Activated CD4-positive, CD25-positive, alpha-beta regulatory T cell (primary cell): ENCODE results near the gene PACC1.

Experiments
- DNase-seq, 4 experiments: peaks; one replicate each; lab custom pipeline; 2025; lab: John Stamatoyannopoulos, UW

Gene PACC1

DNA sequence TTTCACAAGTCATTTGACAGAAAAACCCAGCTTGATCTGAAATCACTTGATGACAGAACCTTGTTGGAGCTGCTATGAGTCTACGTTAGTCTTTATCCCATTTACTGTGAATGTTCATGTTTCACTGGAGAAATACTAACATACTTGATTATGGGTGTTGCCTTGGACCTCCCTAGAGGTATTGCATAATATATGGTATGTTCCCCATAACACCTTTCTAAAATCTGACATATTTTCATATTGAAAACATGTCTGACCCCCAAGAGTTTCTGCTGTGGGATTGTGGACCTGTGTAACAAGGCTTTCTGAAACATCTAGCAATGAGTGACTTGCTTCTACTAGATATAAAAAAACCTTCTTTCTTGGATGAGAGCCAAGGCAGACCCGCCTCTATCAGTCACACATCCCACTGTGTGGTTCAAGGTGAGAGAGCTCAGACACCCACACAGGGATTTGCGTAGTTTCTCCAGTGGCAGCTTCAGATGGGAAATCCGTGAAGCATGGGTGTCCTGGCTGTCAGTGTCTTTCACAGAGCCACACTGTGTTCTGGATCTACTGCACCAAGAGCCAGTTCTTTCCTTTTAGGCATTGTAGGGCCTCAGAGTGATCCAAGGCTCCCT lies 22.6 kb upstream of the PACC1 start:
- no peak for DNase-seq

DNA sequence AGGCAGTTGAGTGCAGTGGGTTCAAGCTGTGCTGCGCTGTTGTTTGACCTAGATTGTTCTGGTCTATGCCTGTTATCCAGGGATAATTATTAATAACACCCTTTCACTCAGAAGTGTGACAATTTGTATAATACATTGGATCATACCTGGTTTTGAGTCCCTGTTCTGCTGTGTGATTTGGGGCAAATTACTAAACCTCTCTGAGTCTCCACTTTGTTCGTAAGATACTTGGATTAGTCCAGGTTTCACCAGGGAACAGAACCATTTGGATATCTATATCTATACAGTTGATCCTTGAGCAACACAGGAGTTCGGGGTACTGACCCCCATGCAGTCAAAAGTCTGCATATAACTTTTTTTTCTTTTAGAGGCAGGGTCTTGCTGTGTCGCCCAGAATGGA lies 20.3 kb upstream of the PACC1 start:
- DNase-seq = no peak

DNA sequence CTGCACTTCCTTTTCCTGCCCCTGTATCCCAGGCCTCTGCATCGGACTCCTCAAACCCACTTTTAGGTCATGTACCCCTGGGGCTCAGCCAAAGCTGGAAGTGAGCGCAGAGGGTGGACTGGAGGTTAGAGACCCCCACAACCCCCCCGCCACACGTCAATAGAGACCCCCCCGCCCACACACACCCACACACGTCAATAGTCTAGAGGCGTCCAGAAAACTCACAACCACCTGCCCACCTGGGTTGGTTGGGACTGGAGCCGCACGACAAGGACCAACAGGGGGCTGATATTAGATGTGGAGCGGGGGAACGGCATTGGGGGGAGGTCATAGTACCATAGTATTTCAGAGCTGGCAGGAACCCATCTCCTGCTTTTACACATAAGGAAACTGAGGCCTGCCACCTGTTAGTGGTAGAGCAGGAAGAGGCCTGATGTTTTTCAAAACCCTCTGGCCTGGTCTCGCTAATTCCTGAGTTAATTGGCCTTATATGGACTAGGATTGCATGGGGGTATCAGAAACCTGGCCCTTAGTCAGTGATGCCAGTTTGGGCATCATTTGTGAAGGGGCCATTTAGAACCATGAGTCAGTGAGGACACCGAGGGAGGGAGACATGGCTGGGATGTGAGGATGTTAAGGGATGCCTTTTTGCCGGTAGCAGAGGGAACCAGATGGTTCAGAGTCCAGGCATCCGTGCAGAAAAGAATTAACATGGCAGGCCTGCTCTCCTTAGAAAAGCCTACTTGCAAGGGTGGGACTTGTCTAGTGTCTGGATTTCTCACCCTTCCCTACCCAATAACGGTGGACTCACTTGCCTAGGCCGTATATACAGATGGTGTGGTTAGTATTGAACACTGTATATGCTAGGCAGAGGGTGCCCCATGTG lies 19.1 kb upstream of the PACC1 start:
- DNase-seq = no peak

DNA sequence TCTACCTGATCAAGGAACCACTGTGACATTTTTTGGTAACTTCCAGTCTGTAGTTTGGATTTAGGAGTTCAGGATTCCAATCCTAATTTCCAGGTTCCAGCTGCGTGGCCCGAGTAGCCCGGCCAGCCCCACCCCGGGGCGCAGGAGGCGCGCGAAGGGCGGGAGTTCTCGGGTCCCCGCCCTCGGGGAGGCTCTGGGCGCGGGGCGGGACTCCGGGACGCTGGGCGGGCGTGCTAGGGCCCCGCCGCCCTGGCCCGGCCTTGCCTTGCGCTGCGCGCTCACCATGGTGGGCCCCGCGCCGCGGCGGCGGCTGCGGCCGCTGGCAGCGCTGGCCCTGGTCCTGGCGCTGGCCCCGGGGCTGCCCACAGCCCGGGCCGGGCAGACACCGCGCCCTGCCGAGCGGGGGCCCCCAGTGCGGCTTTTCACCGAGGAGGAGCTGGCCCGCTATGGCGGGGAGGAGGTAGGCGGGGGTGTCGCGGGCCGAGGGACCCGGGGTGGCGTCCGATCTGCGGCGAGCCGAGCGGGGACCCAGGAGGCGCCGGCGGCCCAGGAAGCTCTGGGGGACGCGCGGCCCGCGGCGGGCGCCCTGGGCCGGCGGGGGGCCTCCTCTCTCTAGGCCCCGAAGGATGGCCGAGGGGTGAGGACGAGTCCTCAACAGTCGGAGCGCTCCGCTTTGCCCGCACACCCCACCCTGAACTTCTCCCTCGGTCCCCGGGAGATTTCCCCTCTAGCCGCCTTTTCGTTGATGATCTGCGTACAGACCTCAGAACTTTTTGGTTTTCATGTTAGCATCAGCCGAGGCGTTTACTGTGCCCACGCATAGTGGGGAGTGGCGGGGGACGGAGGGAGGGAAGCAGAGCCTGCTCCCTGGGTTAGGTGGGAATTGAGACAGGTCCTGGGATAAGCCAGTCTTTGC lies 18.2 kb upstream of the PACC1 start, which contains the start of gene NENF:
Gene NENF, plus strand, starts transcription at position 260 of the 916 bp plus-strand sequence. Its CDS starts 24 bp downstream, at position 284.
- DNase-seq = peak; percentile 48 to 59 (median 54)

DNA sequence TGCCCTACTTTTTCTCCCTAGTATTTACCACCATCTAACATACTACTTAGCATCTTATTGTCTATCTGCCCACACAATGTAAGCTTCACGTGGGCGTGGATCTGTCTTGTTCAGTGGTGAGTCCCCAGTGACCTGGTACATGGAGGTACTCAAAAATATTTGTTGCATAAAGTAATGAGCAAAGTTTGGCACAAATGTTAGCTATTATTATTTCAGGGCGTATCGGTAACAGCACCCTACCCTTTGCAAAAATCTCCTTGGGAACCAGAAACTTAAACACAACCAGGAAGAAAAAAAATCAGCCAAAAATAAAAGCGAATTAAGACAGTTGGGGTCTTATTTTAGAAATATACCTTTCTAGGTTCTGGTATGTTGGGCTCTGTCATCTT lies 17.6 kb upstream of the PACC1 start:
- DNase-seq = no peak

DNA sequence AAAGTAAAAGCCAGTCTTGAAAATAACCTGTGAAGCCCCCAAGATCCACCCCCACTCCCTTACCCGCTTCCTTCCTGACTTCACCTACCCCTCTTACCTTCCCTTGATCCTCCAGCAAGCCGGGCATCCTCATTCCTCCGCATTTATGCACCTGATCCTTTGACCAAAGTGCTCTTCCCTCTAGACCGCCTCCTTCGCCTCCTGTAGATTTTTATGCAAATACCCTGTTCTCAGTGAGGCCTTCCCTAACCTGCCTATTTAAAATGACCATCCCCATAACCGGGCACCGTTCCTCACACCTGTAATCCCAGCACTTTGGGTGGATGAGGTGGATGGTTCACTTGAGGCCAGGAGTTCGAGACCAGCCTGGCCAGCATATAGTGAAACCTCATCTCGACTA lies 17.0 kb upstream of the PACC1 start:
- DNase-seq = no peak

DNA sequence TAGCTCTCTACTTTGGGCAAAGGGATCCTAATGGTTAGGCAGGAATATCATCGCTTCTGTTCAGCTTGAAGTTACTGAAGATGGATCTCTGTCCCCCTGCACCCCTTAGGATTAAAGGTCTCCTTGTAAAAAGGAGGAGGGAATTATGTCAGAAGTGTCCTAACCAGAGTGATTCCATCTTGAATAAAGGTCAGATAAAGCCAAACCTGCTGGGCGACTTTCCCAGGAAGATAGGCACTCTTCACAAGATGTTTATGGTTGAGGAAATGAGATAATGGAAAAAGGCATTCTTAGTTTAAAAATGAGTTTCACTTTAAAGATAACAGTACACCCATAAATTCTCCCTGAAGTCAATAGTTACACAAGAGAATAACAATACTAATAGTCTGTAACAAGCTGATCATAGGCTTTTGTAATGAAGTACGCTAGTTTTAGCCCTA lies 16.3 kb upstream of the PACC1 start:
- DNase-seq = no peak

DNA sequence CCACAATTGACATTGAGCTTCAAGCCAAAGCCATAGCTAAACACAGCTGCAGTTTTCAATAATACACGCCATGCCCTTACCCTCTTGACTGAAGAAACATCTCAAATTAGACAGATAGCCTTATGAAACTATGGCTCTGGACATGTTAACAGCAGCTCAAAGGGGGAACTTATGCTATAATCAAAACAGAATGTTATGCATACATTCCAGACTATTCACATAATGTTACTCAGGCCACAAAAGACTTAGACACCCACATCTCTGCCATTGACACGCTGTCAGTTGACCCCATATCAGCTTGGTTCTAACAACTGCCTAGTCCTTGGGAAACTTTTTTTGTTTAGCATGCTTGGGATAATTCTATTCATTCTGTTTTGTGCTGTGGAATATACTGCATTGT lies 15.7 kb upstream of the PACC1 start:
- no peak for DNase-seq

DNA sequence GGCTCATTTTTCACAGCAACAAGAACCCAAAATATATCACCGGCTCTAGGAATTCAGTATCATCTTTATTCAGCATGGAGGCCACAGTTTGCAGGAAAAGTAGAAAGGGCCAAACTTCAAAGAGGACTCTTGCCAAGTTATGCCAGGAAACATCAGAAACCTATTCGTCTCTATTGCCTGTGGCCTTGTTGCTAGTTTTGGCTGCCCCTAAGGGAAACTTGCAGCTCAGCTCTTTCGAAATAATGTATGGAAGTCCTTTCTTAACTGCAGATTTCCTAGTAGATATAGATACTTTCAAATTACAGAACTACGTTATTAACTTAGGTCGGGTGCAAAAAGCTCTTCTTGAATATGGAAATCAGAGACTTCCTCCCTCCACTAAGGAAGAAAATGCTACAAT lies 13.8 kb upstream of the PACC1 start:
- no peak for DNase-seq

DNA sequence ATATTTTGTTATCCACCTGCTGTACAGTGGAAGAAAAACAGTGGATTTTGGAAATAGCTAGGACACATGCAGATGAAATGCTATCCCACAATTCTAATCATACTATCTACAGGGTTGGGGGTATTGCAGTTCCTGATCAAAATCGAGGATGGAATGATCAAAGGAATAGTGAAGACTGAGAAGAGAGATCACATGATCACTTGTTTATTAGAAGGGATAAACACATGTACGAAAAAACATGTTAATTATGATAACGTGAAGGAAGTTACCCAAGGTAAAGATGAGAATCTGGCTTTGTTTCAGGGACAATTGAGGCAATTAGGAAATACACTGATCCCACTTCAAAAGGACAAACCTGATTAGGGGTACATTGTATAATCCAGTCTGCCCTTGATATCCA lies 9.2 kb upstream of the PACC1 start:
- DNase-seq = no peak

DNA sequence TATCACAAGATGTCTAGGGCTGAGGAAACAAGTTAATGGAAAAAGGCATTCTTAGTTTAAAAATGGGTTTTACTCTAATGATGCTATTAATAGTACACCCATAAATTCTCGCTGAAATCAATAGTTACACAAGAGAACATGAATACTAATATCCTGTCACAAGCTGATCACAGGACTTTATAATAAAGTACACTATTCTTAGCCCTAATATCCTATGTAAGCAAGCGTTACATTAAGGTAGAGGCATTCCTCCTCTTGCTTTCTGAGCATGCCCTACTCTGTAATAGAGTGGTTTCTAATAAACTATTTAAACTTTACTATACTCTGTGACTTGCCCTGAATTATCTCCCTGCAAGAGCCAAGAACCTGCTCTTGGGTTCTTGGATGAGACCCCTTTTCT lies 6.5 kb upstream of the PACC1 start:
- DNase-seq = no peak

DNA sequence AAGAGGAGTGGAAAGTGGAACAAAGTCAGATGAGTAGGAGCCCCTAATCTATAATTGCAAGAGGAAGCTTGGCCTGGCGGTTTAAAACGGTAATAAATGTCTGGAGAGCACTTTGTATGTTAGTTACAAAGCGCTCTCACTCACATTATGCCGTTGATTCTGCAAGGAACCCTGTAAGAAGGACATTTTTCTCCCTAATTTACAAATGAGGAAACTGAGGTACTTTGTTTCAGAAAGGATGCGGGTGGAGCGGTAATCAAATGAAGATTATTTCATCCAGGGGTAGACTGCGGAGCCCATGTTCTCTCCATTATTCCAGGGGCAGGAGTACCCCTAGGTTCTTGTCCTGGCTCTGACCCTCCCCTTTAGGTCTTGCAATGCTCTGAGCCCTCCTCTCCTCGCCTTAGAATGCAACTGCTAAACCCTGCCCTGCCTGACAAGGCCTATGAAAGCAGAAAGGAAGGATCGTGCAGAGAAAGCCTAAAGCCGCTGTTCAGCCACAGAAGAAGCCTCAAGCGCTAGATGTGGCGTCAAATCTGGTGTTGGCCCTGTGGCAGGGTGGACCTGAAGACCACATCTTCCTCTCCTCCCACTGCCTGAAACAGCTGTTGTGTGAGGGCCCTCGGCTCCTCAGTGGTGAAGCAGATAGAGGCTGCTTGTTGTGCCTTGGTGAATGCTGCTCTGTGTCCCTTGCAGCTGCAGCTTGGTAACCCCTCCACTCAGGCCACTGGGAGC lies 588 bp upstream of the PACC1 start:
- no peak for DNase-seq

DNA sequence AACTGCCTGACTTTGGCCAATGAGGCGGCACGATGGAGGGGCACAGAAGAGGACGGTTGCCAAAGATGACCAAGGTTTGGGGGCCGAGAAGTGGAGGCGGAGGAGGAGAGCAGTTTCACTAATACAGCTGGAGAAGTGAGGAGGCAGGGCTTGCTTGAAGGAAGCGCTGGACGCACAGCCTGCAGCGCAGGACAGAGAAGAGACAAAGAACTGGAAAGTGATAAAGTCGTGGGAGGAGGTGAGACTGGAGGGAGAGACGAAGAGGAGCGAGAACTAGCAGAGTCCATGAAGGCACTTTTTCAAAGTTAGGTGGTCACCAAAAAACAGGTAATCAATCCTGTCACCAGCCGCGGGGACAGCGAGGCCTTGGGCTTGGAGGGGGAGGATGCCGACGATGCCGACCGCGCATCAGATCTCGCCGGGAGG lies 771 bp downstream of the PACC1 start:
- DNase-seq = no peak

DNA sequence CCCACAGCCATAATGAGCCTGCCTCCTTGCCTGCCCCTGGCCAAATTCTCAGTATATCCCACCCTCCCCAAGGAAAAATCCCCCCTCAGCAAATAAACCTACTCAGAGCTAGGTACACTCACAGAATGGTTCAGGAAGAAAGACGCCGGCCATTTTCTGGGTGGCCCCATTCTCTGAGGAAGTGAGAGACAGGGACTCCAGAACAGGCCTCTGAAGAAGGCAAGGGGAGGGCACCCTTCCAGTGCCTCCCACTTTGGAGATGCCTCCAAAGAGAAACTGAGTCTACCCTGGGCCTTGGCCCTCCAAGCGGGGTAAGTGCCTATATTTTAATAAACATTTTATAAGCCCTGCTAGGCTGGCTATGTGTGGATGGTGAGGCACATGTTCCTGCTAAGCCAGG lies 2.3 kb downstream of the PACC1 start:
- DNase-seq = no peak

DNA sequence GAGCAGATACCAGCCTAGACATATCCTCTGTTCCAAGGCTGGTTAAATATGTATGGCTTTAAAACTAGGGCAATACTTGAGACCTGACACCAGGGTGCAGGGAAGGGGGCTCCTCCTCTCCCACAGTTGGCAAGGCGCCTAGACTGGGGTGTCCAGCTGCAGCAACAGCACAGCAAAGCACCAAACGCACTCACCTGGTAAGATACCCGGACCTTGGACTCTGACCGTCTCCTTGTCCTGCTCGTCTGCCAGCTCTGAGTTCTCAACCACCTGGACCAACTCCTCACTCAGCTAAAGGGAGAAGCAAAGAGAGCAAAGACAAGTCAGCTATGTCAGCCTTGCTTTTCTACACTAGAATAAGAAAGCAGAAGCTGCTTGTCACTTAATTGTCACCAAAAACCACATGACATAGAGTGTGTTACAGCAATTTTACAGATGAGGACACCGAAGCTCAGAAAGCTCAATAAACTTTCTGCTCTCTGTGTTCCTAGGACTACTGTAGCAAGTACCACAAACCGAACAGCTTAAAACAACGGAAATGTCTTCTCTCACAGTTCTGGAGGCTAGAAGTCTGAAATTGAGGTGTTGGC lies 4.4 kb downstream of the PACC1 start:
- no peak for DNase-seq

DNA sequence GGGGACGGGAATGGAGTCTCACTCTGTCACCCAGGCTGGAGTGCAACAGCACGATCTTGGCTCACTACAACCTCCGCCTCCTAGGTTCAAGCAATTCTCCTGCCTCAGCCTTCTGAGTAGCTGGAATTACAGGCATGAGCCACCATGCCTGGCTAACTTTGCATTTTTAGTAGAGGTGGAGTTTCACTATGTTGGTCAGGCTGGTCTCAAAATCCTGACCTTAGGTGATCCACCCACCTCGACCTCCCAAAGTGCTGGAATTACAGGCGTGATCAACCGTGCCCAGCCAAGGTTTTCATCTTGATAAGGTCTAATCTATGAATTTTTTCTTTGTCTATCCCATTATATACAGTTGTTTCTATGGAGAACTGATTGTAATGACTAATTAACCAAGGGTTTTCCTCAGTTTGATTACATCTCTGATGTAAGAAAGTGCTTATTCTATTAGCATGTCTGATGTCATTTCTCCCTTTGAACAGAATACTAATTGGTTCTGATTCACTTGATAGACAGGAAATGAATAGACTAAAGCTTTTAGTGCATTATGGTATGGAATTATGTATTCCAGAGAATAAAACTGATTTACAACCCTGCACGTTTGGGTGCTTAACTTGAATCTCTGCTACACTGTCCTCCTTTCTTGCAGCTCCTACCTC lies 11.9 kb downstream of the PACC1 start:
- DNase-seq = no peak

DNA sequence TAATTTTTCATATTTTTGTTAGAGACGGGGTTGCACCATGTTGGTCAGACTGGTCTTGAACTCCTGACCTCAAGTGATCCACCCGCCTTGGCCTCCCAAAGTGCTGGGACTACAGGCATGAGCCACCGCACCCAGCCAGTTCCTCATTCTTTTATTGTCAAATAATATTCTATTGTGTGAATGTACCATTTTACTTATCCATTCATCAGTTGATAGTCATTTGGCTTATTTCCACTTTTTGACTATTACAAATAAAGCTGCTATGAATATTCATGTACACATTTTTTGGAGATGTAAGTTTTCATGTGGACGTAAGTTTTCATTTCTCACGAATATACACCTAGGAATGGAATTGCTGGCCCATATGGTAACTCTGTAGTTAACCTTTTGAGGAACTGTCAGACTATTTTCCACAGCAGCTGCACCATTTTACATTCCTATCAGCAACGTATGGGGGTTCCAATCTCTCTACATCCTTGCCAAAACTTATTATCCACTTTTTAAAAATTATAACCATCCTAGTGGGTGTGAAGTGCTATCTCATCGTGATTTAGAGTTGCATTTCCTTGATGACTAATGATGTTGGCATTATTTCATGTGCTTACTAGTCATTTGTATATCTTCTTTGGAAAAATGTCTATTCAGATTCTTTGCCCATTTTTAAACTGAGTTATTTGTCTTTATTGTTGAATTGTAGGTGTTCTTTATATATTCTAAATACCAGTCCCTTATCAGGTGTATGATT lies 12.7 kb downstream of the PACC1 start:
- no peak for DNase-seq

DNA sequence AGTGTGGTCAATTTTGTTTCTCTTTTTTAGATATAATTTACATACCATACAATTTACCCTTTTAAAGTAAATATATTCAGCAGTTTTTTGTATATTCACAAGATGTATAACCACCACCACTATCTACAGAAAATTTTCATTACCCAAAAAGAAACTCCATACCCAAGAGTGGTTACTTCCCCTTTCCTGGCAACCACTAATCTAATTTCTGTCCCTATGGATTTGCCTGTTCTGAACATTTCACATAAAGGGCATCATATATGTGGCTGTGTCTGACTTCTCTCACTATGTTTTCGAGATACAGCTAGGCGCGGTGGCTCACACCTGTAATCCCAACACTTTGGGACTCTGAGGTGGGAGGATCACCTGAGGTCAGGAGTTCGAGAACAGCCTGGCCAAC lies 13.6 kb downstream of the PACC1 start:
- DNase-seq = no peak

DNA sequence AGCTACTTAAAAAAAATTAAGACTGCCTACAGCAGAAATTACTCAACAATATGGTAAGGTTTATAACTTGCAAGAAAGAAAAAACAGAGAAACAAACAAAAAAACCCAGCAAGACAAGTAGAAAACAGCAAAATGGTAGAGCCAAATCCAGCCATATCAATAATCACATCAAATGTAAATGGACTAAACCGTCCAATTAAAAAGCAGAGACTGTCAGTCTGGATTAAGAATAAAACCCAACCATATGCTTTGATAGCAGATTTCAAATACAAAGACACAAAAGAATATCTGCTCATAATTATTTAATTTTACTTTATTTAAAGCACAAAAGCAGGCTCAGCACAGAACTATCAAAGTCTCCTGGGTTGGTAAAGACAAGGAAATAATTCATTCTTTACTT lies 17.5 kb downstream of the PACC1 start:
- no peak for DNase-seq

DNA sequence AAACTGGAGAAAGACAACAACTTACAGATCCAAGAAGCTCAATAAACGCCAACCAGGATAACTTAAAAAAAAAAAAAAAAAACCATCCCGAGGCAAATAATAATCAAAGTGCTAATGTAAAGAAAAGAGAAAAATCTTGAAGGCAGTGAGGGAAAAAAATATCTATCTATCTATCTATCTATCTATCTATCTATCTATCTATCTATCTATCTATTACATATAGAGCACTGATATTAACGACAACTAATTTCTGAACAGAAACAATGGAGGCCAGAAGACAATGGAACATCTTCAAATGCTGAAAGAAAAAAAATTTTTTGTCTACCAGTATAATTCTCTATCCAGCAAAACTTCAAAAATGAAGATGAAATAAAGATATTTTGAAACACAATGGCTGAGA lies 18.0 kb downstream of the PACC1 start:
- no peak for DNase-seq
